Muscle layer of colon (tissue), 2 donors: ENCODE measurements around the gene SLC29A3.
A peak's percentile ranks its signal among the peaks of the same experiment; 100 is the strongest.

Experiments used
- H3K27ac ChIP-seq: one replicate; pipeline ENCODE4 v1.7.0; 2013; ENCODE audit warnings: low read depth, mild to moderate bottlenecking, low read length, moderate library complexity
- H3K27me3 ChIP-seq, 2 donors: one replicate each; pipeline ENCODE4 v1.7.0; 2013; ENCODE audit warnings: low read length in 2 of 2, mild to moderate bottlenecking in 2 of 2; ENCODE audit not compliant: insufficient read depth in 2 of 2, control insufficient read depth in 1 of 2
- H3K36me3 ChIP-seq: one replicate; pipeline ENCODE4 v1.7.0; 2013; ENCODE audit warnings: mild to moderate bottlenecking, low read length; ENCODE audit not compliant: insufficient read depth
- H3K4me1 ChIP-seq: one replicate; pipeline ENCODE4 v1.7.0; 2013; ENCODE audit warnings: mild to moderate bottlenecking, low read length; ENCODE audit not compliant: insufficient read depth
- H3K4me3 ChIP-seq, 2 donors: one replicate each; pipeline ENCODE4 v1.7.0; 2013; ENCODE audit warnings: low read length in 2 of 2, low read depth in 1 of 2, mild to moderate bottlenecking in 1 of 2, moderate library complexity in 1 of 2
- H3K9ac ChIP-seq: one replicate; pipeline ENCODE4 v1.7.0; 2013; ENCODE audit warnings: low read length
- H3K9me3 ChIP-seq: one replicate; pipeline ENCODE4 v1.7.0; 2013; ENCODE audit warnings: mild to moderate bottlenecking, low read length
- donor health status: abdominal sarcoma.
- donor health status: Adenocarcinoma of cecum.

Gene SLC29A3

GRCh38 chr10:71303569-71303907, 15.5 kb upstream of the SLC29A3 start:
- no peak overlapping the region for H3K4me3 ChIP-seq
- no peaks in the 10 kb centered on the region for H3K4me1 ChIP-seq
- no peak overlapping the region for H3K9ac ChIP-seq
- no peaks in the 10 kb centered on the region for H3K36me3 ChIP-seq
- no peak overlapping the region for H3K27ac ChIP-seq
- no peaks in the 10 kb centered on the region for H3K27me3 ChIP-seq
- H3K9me3 ChIP-seq: no peaks in the 10 kb centered on the region

DNA sequence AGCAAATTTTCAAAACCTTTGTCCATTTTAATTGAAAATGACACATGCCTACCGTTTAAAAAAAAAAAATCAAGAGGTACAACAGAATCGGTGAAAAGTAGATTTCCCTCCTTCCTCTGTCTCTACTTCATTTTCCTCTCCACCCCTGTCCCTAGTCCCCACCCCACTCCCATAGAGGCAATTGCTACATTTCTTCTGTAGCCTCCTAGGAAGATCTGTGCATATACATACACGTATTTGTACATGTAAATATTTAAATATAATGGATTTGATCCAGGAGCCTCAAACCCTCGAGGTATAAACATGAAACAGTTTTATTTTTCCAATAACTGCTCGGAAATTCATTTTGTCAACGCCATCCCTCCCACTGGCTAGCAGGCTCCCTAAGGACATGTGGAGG, 14.1 kb upstream of the SLC29A3 start:
- Histone ChIP-seq H3K9ac (no peak overlapping the region), H3K4me1 (no peaks in the 10 kb centered on the region), H3K9me3 (no peaks in the 10 kb centered on the region), H3K36me3 (no peaks in the 10 kb centered on the region), H3K27me3 (no peaks in the 10 kb centered on the region), H3K27ac (no peak overlapping the region), H3K4me3 (no peak overlapping the region)

DNA sequence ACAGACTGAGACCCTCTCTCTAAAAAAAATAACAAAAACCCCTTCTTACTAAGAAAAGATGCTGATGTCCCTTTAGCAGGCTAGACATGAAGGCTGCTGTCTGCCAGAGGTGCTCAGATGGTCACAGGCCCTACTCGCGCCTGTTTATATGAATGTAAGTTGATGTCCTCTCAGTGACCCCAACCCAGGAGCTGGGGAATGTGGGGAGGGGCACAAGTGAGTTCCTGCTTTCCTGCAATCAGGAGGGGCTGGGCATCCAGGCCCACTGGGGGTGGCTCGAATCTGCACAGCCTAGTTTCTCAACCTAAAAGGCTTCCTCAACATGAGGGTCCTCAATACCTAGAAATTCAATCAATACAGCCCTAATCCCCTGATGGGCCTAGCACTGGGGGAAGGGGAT, 12.1 kb upstream of the SLC29A3 start:
- Histone ChIP-seq H3K4me1 (no peaks in the 10 kb centered on the region), H3K9ac (no peak overlapping the region), H3K27me3 (no peaks in the 10 kb centered on the region), H3K4me3 (no peak overlapping the region), H3K27ac (no peak overlapping the region), H3K9me3 (no peaks in the 10 kb centered on the region), H3K36me3 (no peaks in the 10 kb centered on the region)

DNA sequence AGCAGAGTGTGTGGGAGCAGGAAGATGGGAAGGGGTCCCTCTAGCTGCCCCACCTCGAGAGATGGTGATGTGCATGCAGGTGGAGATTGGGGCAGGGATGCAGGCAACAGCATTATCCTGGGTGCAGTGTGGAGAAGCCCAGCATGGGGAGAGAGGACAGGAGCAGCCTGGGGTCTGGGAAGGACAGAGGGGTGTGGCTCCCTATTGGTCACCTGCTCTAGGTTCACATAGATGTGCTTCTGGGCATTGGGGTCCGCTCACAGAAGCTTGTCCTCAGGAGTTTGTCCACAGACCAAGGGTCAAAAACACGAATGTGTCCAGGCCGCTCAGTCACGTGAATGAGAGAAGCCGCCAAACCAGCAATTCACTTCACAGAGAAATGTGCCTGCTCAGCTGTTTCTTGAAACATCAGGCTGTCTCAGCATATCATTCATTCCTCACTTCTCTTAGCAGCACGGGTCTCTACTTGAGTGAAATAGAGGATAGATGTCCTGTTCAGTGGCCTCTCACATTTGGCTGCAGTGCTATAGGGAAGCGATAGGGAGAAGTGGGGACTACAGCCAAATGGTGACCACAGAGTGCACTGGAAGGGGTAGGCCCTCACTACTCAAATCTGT, 11.5 kb upstream of the SLC29A3 start:
- H3K36me3 ChIP-seq: no peaks in the 10 kb centered on the region
- no peak overlapping the region for H3K9ac ChIP-seq
- H3K4me1 ChIP-seq: no peaks in the 10 kb centered on the region
- H3K9me3 ChIP-seq: no peaks in the 10 kb centered on the region
- no peak overlapping the region for H3K27ac ChIP-seq
- H3K4me3 ChIP-seq: no peak overlapping the region
- no peaks in the 10 kb centered on the region for H3K27me3 ChIP-seq

DNA sequence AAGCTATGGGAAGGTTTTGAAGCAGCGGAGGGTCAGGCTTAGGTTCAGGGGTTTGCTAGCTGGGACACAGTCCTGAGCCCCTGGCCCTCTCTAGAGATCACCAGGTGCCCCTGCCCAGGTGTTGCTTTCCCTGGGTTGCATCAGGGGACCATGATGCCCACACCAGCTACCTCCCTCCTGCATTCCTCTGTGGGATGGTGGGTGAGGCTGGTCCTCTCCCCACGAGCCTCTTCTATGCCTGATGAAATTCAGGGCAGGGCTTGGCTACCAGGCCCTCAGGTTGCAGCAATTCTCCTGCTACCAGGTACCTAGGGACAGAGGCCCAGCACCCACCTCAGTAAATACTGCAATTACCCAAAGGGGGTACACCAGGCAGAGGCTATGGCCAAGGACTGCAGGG, 10.8 kb upstream of the SLC29A3 start:
- H3K27ac ChIP-seq: no peak overlapping the region
- H3K4me1 ChIP-seq: peaks cover 6% of the 10 kb centered on the region
- no peaks in the 10 kb centered on the region for H3K27me3 ChIP-seq
- H3K36me3 ChIP-seq: no peaks in the 10 kb centered on the region
- H3K9ac ChIP-seq: no peak overlapping the region
- no peak overlapping the region for H3K4me3 ChIP-seq
- no peaks in the 10 kb centered on the region for H3K9me3 ChIP-seq

GRCh38 chr10:71308985-71309384, 10.1 kb upstream of the SLC29A3 start:
- no peak overlapping the region for H3K27ac ChIP-seq
- H3K9ac ChIP-seq: no peak overlapping the region
- no peaks in the 10 kb centered on the region for H3K9me3 ChIP-seq

DNA sequence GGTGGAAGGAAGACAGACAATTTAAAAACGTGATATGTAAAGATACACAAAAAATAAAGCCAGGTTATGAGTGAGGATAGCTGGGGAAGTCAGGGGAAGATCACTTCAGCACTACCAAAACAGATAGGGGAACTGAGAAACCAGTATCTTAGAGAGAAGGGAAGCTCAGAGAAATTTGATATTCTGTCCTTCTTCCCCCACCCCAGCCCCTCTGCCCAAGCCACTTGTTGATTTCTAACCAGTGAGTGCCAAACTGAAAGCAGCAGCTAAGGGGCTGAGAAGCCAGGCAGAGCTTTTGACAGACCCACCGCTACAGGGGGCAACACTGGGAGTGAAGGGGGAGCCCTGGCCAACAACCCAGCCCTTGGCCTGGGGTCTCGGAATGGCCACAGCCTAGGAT, 9.1 kb upstream of the SLC29A3 start:
- H3K27ac ChIP-seq: no peak overlapping the region
- no peaks in the 10 kb centered on the region for H3K9me3 ChIP-seq
- H3K4me3 ChIP-seq: no peak overlapping the region
- no peak overlapping the region for H3K9ac ChIP-seq
- peaks cover 21% of the 10 kb centered on the region for H3K4me1 ChIP-seq
- no peaks in the 10 kb centered on the region for H3K27me3 ChIP-seq
- no peaks in the 10 kb centered on the region for H3K36me3 ChIP-seq

More at GRCh38 chr10:71308985-71309384, 10.1 kb upstream of the SLC29A3 start:
- Histone ChIP-seq H3K4me3 (no peak overlapping the region), H3K4me1 (peaks cover 14% of the 10 kb centered on the region), H3K27me3 (no peaks in the 10 kb centered on the region), H3K36me3 (no peaks in the 10 kb centered on the region)

DNA sequence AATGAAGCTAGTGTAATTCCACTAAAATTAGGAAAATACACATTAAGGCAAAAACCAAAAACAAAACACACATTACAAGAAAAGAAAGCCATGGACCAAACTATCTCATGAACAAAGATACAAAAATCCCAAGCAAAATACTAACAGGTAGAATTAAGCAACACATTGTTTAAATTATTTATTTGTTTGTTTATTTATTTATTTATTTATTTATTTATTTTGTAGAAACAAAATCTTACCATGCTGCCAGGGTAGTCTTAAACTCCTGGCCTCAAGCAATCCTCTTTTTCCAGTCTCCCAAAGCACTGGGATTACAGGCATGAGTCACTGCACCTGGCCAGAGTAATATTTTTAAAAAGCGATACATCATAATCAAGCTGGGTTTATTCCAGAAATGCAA, 6.8 kb upstream of the SLC29A3 start:
- peaks cover 24% of the 10 kb centered on the region for H3K4me1 ChIP-seq
- H3K27ac ChIP-seq: no peak overlapping the region

GRCh38 chr10:71312811-71313789, 6.0 kb upstream of the SLC29A3 start:
- peaks cover 24% of the 10 kb centered on the region for H3K4me1 ChIP-seq
- no peaks in the 10 kb centered on the region for H3K9me3 ChIP-seq
- H3K36me3 ChIP-seq: no peaks in the 10 kb centered on the region
- peak overlapping the region; percentile 35 for H3K9ac ChIP-seq
- peak overlapping the region; percentile 40 for H3K27ac ChIP-seq
- peak overlapping the region in 1 of 2 donors; percentile 40 for H3K4me3 ChIP-seq
- no peaks in the 10 kb centered on the region for H3K27me3 ChIP-seq

More for the DNA sequence above, 6.8 kb upstream of the SLC29A3 start:
- no peaks in the 10 kb centered on the region for H3K36me3 ChIP-seq
- no peak overlapping the region for H3K9ac ChIP-seq
- H3K27me3 ChIP-seq: no peaks in the 10 kb centered on the region
- no peak overlapping the region for H3K4me3 ChIP-seq
- no peaks in the 10 kb centered on the region for H3K9me3 ChIP-seq

GRCh38 chr10:71314028-71314693, 4.9 kb upstream of the SLC29A3 start:
- no peaks in the 10 kb centered on the region for H3K9me3 ChIP-seq
- H3K36me3 ChIP-seq: no peaks in the 10 kb centered on the region
- peaks cover 24% of the 10 kb centered on the region for H3K4me1 ChIP-seq
- no peaks in the 10 kb centered on the region for H3K27me3 ChIP-seq
- no peak overlapping the region for H3K27ac ChIP-seq
- peak overlapping the region; percentile 35 for H3K9ac ChIP-seq
- H3K4me3 ChIP-seq: peak overlapping the region in 1 of 2 donors; percentile 40

DNA sequence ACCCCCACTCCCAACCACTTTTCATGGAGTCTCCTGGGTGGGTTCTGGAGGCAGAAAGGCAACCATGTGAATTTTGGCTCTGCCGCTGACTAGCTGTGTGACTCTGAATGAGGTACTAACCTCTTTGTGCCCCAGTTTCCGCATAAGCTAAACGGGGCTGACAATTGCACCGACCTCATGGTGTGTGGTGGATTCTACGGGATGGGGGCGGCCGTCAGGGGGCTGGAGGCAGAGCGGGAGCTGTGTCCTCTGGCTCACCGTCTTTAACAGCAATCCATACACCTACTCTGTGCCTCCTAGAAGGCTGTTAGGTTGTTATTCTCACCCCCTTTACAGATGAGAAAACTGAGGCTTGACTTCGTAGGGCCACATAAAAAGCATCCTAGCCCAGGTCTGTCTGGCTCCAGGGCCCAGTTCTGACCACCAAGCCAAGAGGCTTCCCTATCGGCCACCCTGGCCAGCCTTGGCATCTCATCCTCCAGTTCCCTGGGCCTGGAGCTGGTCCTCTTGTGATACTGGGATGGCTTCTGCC, 4.3 kb upstream of the SLC29A3 start:
- Histone ChIP-seq H3K27me3 (no peaks in the 10 kb centered on the region), H3K27ac (no peak overlapping the region), H3K9ac (no peak overlapping the region), H3K4me3 (peak overlapping the region in 1 of 2 donors; percentile 16), H3K36me3 (no peaks in the 10 kb centered on the region), H3K9me3 (no peaks in the 10 kb centered on the region), H3K4me1 (peaks cover 25% of the 10 kb centered on the region)
